ENCODE results near the gene DUOX1.
A peak's percentile ranks its signal among the peaks of the same experiment; 100 is the strongest.

Gene DUOX1

DNA sequence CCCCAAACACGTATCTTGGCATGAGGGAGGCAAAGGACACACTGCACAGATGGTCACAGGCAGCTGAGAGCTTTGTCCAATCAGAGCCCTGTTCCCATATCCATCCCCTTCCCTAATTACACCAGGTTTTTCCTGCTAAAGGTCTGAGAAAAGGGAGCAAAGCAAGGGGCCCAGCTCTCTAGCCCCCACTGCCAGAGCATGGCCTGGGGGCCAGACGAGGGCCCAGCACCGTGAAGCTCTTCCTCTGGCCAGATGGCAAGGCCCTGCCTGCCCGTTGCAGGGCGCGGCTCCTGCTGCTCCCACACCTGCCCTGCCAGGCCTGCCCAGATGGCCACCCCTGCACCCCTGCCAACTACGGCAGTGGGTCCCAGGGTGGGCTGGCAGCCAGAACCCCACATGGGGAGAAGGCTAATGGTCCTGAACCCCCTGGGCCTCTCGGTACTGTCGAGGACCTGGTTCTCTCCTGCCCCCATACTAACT lies 54.8 kb downstream of the DUOX1 start:
- no peaks in the 10 kb centered on the region for H3K36me3 ChIP-seq (ENCODE audit: control insufficient read depth, insufficient read depth, low read length)
- no peak overlapping the region for H3K4me3 ChIP-seq (ENCODE audit: low read depth, low read length)
- H3K27ac ChIP-seq (ENCODE audit: low read depth, low read length) = no peak overlapping the region
- H3K9me3 ChIP-seq (ENCODE audit: control insufficient read depth, insufficient read depth, low read depth, low read length) = no peaks in the 10 kb centered on the region
- H3K9ac ChIP-seq (ENCODE audit: low read length) = no peak overlapping the region
- peaks cover 17% of the 10 kb centered on the region for H3K27me3 ChIP-seq (ENCODE audit: control insufficient read depth, insufficient read depth, low read length)
- H3K4me1 ChIP-seq (ENCODE audit: control insufficient read depth, insufficient read depth, low read length) = peaks cover 57% of the 10 kb centered on the region

DNA sequence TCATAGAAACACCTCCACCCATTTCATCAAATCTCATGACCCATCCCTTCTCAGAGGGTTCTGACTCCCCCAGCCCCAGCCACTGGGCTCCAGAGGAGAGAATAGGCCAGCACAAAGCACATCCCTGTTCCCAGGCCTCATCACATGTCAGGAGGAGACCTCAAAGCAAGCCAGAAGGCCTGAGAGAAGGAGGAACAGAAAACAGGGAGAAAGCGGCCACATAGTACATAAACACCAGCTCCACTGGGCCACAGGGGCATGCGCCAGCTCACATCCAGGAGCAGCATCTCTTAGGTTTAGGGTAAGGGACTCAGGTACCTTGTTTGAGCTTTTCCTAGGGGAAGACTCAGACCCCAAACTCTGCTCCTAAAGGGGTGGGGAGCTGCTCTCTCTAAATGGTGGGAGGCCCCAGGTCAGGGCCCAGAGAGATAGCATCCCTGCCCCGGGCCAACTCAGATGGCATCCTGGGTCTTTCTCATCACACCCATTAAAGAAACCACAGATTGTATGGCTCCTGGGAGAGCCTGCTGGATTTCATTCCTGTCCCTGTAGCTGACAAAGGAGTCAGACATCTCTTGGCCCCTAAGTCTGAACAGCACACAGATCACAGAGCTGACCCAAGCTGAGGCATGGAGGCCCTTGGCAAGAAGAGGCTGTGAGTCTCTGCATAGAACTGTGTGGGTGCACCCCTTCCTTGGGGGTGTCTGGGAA lies 55.4 kb downstream of the DUOX1 start:
- Histone ChIP-seq H3K9me3 (ENCODE audit: control insufficient read depth, insufficient read depth, low read depth, low read length) (no peaks in the 10 kb centered on the region), H3K27ac (ENCODE audit: low read depth, low read length) (no peak overlapping the region), H3K4me1 (ENCODE audit: control insufficient read depth, insufficient read depth, low read length) (peaks cover 54% of the 10 kb centered on the region), H3K27me3 (ENCODE audit: control insufficient read depth, insufficient read depth, low read length) (peaks cover 24% of the 10 kb centered on the region), H3K36me3 (ENCODE audit: control insufficient read depth, insufficient read depth, low read length) (no peaks in the 10 kb centered on the region), H3K9ac (ENCODE audit: low read length) (no peak overlapping the region), H3K4me3 (ENCODE audit: low read depth, low read length) (no peak overlapping the region)

DNA sequence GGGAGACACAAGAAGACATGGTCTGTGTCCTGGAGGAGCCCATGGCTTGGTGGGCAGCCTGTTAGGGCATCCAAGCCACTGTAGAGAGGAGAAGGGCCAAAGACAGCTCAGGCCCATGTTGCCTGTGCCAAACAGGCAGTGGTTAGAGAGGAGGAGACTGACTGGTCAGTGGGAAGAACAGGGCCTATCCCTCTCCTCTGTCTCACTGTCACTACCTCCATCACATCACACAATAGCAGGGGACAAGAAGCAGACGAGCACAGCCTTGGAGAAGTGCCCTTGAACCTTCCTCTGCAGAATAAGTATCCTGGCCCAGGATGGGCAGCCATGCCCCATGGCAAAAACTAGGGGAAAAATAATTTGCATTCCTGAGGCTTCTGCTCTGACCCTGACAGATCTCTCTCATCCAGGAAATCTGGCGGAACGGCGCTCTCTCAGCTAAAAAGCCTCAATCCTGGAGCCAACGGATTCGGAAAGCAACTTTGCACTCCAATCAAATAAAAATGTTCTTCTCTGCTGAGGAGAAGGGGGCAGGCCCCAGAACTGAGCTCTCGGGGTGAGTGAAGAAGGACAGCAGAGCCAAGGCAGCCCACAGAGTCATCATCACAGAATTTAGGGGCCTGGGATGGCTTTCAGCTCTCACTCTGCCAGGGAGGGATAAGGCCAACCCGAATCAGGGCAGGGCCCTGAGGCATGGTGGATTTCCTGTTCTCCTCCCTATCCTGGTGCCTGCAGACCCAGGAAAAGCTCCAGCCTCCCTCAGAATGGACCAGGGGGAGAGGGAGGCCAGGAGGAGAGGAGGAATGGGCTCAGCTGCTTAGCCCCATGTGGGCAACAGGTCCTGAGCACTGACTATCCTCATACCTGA lies 56.3 kb downstream of the DUOX1 start:
- H3K9me3 ChIP-seq (ENCODE audit: control insufficient read depth, insufficient read depth, low read depth, low read length) = no peaks in the 10 kb centered on the region
- H3K27ac ChIP-seq (ENCODE audit: low read depth, low read length) = no peak overlapping the region
- H3K4me1 ChIP-seq (ENCODE audit: control insufficient read depth, insufficient read depth, low read length) = peaks cover 50% of the 10 kb centered on the region
- peaks cover 27% of the 10 kb centered on the region for H3K27me3 ChIP-seq (ENCODE audit: control insufficient read depth, insufficient read depth, low read length)
- H3K4me3 ChIP-seq (ENCODE audit: low read depth, low read length) = peak overlapping the region; percentile 63
- no peaks in the 10 kb centered on the region for H3K36me3 ChIP-seq (ENCODE audit: control insufficient read depth, insufficient read depth, low read length)
- peak overlapping the region; percentile 43 for H3K9ac ChIP-seq (ENCODE audit: low read length)

DNA sequence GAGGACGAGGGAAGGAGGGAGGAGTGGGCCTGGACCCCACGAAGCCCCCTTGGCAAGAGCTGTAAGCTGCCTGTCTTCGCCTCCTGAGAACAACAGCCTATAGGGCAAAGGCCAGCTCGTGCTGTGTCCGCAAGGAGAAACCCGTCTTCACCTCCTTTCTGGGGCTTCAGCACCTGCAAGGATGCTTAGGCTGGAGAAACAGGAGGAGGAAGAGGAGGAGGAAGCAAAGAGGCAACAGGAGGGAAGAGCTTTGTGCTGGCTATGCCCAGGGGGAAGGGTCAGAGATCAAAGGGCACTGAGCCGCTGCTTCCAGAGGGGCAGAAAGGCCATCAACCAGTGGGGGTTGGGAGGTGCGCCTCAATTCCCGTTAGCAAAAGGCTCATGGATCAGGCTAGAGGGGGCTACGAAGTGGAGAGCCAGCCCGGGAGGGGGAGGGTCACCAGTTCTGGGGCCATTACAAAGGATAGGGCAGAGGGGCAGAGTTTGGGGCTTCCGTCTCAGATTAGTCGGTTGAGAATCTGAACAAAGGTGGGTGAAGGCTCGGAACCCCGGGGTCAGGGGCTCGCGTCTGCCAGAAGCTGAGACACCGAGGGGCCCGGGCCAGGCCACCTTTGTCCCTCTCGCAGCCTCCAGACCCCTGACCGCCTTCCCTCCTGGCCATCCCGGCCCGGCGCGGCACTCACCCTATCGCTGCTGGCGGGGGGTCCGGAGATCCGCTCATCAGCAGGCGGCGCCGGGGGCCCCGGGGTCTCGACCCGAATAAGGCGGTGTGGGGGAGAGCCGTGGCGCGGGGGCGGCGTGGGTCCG lies 57.2 kb downstream of the DUOX1 start:
- no peaks in the 10 kb centered on the region for H3K9me3 ChIP-seq (ENCODE audit: control insufficient read depth, insufficient read depth, low read depth, low read length)
- H3K36me3 ChIP-seq (ENCODE audit: control insufficient read depth, insufficient read depth, low read length) = no peaks in the 10 kb centered on the region
- H3K4me1 ChIP-seq (ENCODE audit: control insufficient read depth, insufficient read depth, low read length) = peaks cover 41% of the 10 kb centered on the region
- H3K9ac ChIP-seq (ENCODE audit: low read length) = peak overlapping the region; percentile 43
- H3K27ac ChIP-seq (ENCODE audit: low read depth, low read length) = no peak overlapping the region
- peaks cover 27% of the 10 kb centered on the region for H3K27me3 ChIP-seq (ENCODE audit: control insufficient read depth, insufficient read depth, low read length)
- H3K4me3 ChIP-seq (ENCODE audit: low read depth, low read length) = peak overlapping the region; percentile 63

DNA sequence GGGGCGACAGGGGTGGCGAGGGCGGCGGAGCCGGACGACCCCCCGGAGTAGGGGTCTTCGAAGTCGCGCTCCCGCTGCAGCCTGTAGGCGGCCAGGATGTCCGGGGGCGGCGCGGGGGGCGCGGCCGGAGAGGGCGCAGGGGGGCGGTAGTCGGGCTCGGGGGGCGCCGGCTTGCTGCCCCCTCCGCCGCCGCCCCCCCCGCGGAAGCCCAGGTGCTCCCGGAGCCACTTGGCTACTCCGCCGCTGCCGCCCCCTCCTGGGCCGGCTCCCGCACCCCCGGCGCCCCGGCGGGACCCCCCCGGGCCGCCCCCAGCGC lies 57.7 kb downstream of the DUOX1 start:
- Histone ChIP-seq H3K4me1 (ENCODE audit: control insufficient read depth, insufficient read depth, low read length) (peaks cover 37% of the 10 kb centered on the region), H3K36me3 (ENCODE audit: control insufficient read depth, insufficient read depth, low read length) (no peaks in the 10 kb centered on the region), H3K4me3 (ENCODE audit: low read depth, low read length) (peak overlapping the region; percentile 63), H3K27ac (ENCODE audit: low read depth, low read length) (no peak overlapping the region), H3K9ac (ENCODE audit: low read length) (no peak overlapping the region), H3K9me3 (ENCODE audit: control insufficient read depth, insufficient read depth, low read depth, low read length) (no peaks in the 10 kb centered on the region), H3K27me3 (ENCODE audit: control insufficient read depth, insufficient read depth, low read length) (peaks cover 27% of the 10 kb centered on the region)

DNA sequence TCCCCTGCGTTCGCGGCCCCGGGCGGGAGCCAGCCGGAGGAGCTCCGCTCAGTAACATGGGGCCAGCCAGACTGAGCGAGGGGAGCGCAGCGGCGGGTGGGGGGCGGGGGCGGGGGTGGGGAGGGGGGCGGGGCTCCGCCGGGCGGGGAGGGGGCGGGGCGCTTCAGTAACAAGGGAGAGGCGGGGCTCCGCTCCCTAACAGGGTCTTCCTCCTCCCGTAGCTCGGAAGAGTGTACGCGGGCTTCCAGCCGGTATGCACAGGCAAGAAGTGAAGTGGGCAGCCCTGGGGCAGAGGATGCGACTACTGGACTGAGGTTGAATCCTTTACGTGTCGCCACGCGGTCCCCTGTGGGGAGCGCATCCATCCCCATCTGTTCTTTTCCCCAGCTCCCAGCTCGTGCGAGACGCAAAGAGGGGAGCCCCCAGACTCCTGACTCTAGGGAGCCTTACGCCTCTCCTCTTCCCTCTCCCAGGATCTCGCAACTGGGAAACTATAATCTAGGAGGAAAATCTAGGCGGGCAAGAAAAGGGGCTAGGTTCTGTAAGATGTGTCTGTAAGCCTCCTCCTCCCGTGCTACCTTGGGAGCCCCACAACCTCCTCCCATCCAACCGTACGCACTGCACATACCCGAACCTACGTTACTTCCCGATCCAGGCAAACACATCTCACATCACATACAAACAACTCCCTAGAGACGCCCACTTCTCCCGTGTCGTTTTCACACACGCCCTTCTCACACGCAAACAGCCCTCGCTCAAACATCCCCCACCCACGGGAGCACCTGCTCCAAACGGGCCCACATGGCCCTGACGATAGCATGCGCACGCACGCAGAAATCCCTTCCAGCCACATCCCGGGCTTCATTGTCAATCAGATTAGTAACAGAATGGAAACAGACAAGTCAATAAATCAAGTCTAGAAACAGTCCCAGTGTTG lies 58.4 kb downstream of the DUOX1 start, which contains the start of gene SHF:
TSS of gene SHF (minus strand) at position 73 of the 937 bp plus-strand sequence. CDS start at position 58, 15 bp downstream.
- Histone ChIP-seq H3K27ac (ENCODE audit: low read depth, low read length) (no peak within 1 kb of the TSS), H3K27me3 (ENCODE audit: control insufficient read depth, insufficient read depth, low read length) (peaks cover 27% of the 10 kb centered on the region), H3K36me3 (ENCODE audit: control insufficient read depth, insufficient read depth, low read length) (no peaks in the 10 kb centered on the region), H3K9ac (ENCODE audit: low read length) (peak within 1 kb of the TSS; percentile 43), H3K4me1 (ENCODE audit: control insufficient read depth, insufficient read depth, low read length) (peaks cover 31% of the 10 kb centered on the region), H3K4me3 (ENCODE audit: low read depth, low read length) (peak within 1 kb of the TSS; percentile 91), H3K9me3 (ENCODE audit: control insufficient read depth, insufficient read depth, low read depth, low read length) (no peaks in the 10 kb centered on the region)

DNA sequence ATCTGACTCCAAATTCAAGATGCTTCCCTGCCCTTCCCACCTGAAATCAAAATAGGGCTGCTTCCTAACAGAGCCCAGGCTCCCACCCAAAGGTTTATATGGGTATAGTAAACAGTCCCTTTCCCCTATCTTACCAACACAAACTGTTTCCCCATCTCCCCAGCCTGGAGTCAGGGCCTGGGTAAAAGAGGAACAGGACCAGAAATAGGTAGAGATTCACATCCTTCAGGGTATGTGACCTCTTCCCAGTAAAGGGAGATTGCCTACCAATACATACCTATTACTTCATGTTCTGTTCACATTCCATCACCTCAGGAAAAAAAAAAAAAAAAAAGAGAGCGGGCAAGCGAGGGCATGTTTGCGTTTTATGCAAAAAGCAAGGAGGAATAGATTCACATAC lies 67.7 kb downstream of the DUOX1 start:
- Histone ChIP-seq H3K9ac (ENCODE audit: low read length) (no peak overlapping the region), H3K27ac (ENCODE audit: low read depth, low read length) (no peak overlapping the region), H3K9me3 (ENCODE audit: control insufficient read depth, insufficient read depth, low read depth, low read length) (no peaks in the 10 kb centered on the region), H3K4me3 (ENCODE audit: low read depth, low read length) (peak overlapping the region; percentile 84), H3K36me3 (ENCODE audit: control insufficient read depth, insufficient read depth, low read length) (no peaks in the 10 kb centered on the region), H3K4me1 (ENCODE audit: control insufficient read depth, insufficient read depth, low read length) (peaks cover 9% of the 10 kb centered on the region; the same call in 1 of the 2 replicates), H3K27me3 (ENCODE audit: control insufficient read depth, insufficient read depth, low read length) (no peaks in the 10 kb centered on the region)

DNA sequence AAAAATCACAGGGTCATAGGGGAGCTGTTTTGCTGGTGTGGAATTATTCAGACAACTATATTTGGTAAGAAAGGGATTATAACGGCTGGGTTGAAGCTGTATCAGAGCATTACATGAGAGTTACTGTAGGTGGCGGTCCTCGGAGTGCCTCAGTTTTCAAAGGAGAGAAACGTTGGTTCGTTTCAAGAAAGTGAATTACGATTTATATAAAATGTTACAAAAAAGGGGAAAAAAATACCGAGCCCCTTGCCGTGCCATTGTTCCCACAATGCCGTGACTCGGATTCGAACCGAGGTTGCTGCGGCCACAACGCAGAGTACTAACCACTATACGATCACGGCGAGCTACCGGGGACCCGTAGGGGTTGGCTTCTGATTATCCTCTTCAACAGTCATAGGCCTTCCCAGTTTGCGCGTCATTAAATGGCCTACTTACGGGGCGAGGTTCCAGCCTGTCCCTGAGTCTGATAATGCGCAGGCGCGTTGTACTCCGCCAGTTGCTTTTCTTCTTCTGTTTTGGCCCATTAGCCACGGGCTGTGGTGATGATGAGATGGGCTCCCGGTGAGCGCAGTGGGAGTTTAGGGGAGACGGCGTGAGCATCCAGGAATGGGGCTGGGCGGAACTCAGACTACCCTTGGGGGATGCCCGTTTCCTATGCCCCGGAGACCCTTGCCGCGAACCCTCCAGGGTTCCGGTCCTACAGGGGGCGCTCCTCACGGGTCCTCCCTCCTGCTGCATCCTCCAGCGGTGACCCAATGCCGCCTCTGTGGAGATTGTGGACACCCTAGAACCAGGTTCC lies 68.7 kb downstream of the DUOX1 start:
- Histone ChIP-seq H3K4me1 (ENCODE audit: control insufficient read depth, insufficient read depth, low read length) (peaks cover 9% of the 10 kb centered on the region; the same call in 1 of the 2 replicates), H3K36me3 (ENCODE audit: control insufficient read depth, insufficient read depth, low read length) (no peaks in the 10 kb centered on the region), H3K9me3 (ENCODE audit: control insufficient read depth, insufficient read depth, low read depth, low read length) (no peaks in the 10 kb centered on the region), H3K9ac (ENCODE audit: low read length) (peak overlapping the region; percentile 65), H3K4me3 (ENCODE audit: low read depth, low read length) (peak overlapping the region; percentile 84), H3K27ac (ENCODE audit: low read depth, low read length) (no peak overlapping the region), H3K27me3 (ENCODE audit: control insufficient read depth, insufficient read depth, low read length) (no peaks in the 10 kb centered on the region)

DNA sequence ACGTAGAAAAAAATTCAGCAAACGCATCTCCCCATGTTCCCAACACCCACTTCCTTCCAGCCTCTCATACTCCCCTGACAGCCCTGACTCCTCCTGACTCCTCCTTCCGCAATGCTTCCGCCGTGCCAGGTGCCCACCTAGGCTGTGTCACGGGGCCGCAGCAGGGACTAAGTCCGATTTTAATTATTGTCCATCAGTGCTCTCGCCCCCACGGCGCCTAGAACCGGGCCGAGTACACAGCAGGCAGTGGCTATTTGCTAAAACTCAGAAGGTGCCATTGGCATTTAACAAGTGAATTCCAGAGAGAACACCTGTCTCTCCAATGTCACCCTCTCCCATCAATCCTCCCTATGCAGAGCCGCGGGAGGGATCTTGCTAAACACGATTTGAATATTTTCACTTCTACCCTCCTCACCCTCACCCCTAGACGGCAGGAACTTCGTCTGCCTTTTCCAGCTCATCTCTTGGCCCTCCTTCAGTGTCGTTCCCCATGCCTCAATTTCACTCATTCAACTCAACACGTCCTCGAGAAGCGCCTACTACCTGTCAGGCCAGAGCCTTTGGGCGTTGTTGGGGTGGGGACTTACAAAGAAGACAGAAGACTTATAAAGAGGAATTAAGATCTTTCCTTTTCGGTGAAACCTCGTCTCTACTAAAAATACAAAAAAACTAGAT lies 69.5 kb downstream of the DUOX1 start:
- Histone ChIP-seq H3K4me1 (ENCODE audit: control insufficient read depth, insufficient read depth, low read length) (peaks cover 9% of the 10 kb centered on the region; the same call in 1 of the 2 replicates), H3K27me3 (ENCODE audit: control insufficient read depth, insufficient read depth, low read length) (no peaks in the 10 kb centered on the region), H3K36me3 (ENCODE audit: control insufficient read depth, insufficient read depth, low read length) (no peaks in the 10 kb centered on the region), H3K27ac (ENCODE audit: low read depth, low read length) (no peak overlapping the region), H3K9ac (ENCODE audit: low read length) (peak overlapping the region; percentile 56), H3K9me3 (ENCODE audit: control insufficient read depth, insufficient read depth, low read depth, low read length) (no peaks in the 10 kb centered on the region), H3K4me3 (ENCODE audit: low read depth, low read length) (peak overlapping the region; percentile 84)
